Left cardiac atrium (tissue), 4 donors: ENCODE measurements around the gene SLC35B2. TPM values are rescaled to one million over a fixed set of nuclear protein-coding genes. Genes with fewer than 3 reads are reported as not detected.

Source experiments
- ATAC-seq, 2 donors: fragments of 200-7000 bp; cut with Tn5 transposase; one replicate each; pipeline ENCODE4 v1.9.1; 2020; ENCODE audit warnings: mild to moderate bottlenecking in 2 of 2, moderate library complexity in 2 of 2
- DNase-seq: peaks from one replicate; pipeline ENCODE4 v3.0.0-alpha.2; 2020
- intact Hi-C, 2 donors: fragments of 100-400 bp; cut with DNase I; formaldehyde crosslinking; loops; one replicate each; pipeline versions ENCODE4 v1.14.1 to v1.15.1; 2022 to 2023
- total RNA-seq, 2 donors: library from RNA; stranded (reverse); fragmentation: NEBNext Ultra II Directional; extraction: Animal tissue kit (Norgen Biotek cat#: 25700); gene quantifications; one replicate each; pipeline ENCODE4 v1.2.1, GENCODE V29; 2021
- donor health status: DM: no; HTN: yes; CAD: no.
- donor health status: DM: no; HTN: yes; CAD: no; lungs with severe emphysema.
- donor health status: DM: yes; HTN: yes; CAD: no.
- donor health status: Dilated cardiomyopathy.

The SLC35B2 gene
- total RNA-seq, 2 donors from 2014 or later = 23.3 to 29.9 TPM

GRCh38 chr6:44229376-44230033 lies 27.8 kb downstream of the SLC35B2 start:
- DNase-seq (no peak), ATAC-seq (peak; percentile 7 to 56)
- intact Hi-C loops = loop anchor here (10.0 kb wide), 1 partner anchor 125 kb away; no protein-coding TSS in a partner anchor

- DNase-seq (no peak), ATAC-seq (no peak)
- intact Hi-C loops = no loop called here
Measured at GRCh38 chr6:44228836-44229235, 28.5 kb downstream of the SLC35B2 start.

GRCh38 chr6:44228433-44228832 lies 28.9 kb downstream of the SLC35B2 start:
- no peak for DNase-seq
- no peak for ATAC-seq
- intact Hi-C loops = no loop called here

DNA sequence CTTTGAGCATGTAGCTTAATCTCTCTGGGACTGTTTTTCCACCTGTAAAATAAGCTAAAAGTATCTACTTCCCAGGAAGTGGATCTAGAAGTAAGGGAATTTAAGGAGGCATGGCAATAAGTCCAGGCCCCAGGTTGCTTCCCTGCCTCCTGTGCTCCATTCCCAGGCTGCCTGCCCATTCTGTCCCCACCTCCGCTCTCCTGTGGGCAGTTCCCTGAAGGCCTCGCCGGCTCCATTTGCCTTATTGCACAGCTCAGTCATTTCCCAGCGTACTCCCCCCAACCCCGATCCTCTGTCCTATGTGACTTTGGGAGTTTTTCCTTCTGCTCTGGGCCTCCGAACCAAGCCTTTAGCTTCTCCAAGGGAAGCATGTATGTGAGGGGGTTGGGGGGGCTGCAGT lies 29.3 kb downstream of the SLC35B2 start:
- intact Hi-C loops = no loop called here
- ATAC-seq (no peak), DNase-seq (no peak)

DNA sequence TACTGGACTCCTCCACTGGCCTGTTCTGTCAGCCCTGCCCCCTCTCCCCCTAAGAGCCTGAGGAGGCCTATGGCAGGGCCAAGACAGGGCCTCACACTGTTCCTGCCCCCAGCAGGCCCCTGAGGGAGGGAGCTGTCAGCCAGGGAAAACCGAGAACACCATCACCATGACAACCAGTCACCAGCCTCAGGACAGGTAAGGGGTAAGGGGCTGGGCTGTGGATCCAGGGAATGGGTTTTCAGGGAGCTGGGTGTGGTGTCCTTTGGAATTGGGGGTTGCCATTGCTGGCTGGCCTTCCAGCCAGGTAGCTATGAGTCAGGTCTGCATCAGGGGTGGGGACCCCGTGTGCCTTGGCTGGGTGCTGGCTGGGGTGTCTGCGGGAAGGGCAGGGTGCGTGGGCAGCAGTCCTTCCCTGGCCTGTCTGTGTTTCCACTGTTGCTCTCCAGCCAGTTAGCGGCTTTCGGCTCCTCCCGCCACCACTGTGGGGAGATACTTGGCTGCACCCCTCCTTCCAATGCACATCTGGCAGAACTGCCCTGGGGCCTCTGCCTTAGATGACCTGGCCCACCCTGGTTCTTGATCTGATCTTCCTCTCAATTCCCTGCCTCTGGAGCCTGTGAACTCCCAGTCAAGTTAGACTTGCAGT lies 30.1 kb downstream of the SLC35B2 start:
- no peak for DNase-seq
- peak in 1 of 2 donors; percentile 2 for ATAC-seq
- intact Hi-C loops = no loop called here

- intact Hi-C loops = no loop called here
- DNase-seq (no peak), ATAC-seq (peak; percentile 10)
Measured at GRCh38 chr6:44226368-44227147, 30.8 kb downstream of the SLC35B2 start.

GRCh38 chr6:44225579-44226325 lies 31.6 kb downstream of the SLC35B2 start:
- DNase-seq (no peak), ATAC-seq (no peak)
- intact Hi-C loops = no loop called here

DNA sequence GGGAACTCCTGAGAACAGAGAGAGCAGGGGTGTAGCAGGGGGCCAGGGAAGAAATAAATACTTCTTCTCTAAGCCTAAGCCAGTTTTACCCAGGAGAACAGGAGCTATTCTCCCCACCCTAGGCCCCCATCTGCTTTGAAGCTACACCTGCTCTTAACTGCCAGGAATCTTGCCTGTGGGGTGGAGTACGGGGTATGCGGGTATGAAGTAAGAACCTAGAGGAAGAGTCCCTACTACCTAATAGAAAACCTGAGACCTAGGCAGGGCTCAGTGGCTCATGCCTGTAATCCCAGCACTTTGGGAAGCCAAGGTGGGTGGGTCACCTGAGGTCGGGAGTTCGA lies 32.4 kb downstream of the SLC35B2 start:
- DNase-seq (no peak), ATAC-seq (no peak)
- intact Hi-C loops = no loop called here

DNA sequence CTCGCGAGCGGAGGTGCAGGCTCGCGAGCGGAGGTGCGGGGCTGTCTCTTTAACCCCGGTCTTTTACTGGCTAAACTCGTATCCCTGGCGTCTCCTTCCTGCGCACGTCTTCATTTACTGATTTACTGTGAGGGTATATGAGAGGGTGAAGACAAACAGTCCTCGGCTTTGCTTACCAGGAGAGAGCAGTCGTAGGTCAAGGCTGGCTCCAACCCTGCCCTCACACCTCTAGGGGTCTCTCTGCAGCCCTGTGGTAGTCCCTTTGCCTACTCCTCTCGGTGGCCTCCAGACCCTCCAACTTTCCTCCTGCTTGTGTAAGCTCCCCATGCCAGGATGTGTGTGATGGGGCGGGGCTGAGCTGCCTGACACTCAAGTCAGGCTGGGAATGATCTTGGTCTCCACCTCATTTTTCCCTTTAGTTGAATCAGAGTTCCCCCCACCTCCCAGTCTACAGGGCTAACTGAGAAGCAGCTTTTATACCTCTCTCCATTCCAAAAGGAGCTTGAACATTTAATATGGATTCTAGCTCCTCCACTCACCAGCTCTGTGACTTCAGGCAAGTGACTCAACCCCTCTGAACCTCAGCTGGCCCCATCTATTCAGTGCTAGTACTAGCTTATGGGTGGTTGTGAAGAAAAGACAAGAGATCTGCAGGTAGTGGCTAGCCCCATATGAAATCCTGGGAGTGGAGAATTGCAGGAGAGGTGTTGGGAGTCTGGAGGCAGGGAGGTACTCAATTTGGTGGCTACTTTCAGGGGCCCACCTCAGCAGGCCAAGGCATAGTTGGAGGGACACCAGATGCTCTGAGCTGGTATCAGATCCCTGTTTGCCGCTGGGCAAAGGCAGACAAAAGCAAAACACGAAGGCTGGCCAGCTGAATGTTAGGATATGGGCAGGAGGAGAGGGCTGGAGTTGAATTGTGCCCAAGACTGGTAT lies 33.0 kb downstream of the SLC35B2 start:
- ATAC-seq (no peak), DNase-seq (no peak)
- intact Hi-C loops = no loop called here

- intact Hi-C loops = no loop called here
Measured at GRCh38 chr6:44223319-44224028, 33.9 kb downstream of the SLC35B2 start, which contains the start of gene SLC29A1. TSS of gene SLC29A1 (plus strand) at chr6:44223595. CDS start at chr6:44227314, 3,719 bp downstream.

DNA sequence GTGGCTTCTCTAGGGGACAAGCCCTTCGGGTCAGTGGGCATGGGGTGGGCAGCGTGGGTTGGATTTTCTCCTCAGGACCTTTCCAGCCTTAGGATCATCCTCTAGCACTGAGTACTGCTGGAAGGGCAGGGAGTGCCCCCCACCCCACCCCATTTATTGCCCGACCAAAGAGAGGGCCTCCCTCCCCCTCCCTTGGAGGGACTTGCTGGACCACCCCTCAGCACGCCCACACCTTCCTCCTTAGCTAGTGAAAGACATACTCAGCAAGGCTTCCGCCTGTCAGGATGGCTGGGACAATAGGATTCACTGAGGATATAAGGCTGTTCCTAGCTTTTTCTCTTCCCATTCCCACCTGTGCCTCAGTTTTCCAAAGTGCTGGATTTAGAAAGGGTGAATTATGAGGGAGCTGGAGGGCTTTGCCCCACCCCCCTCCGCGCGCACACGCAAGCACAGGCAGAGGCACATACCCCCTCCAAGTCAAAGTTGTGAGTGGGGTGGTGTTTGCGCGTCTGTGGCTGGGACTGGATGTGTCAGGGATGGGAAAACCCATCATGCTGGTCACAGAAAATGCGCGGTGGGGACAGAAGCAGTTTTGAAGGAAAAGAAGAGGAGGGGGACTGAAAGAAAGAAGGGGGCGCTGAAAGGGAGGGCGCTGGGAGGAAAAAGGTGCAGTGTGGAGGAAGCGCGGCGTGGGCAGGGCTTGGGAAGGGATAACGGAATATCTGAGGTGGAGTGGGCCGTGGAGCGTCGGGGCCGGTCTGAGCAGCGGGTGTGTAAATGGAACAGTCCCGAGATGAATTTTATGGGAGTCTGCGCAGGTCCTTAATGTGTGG lies 34.6 kb downstream of the SLC35B2 start:
- intact Hi-C loops = no loop called here
- DNase-seq (no peak), ATAC-seq (no peak)

More at GRCh38 chr6:44223319-44224028, 33.9 kb downstream of the SLC35B2 start, which contains the start of gene SLC29A1:
- ATAC-seq (peak; percentile 39 to 49), DNase-seq (peak; percentile 81)

DNA sequence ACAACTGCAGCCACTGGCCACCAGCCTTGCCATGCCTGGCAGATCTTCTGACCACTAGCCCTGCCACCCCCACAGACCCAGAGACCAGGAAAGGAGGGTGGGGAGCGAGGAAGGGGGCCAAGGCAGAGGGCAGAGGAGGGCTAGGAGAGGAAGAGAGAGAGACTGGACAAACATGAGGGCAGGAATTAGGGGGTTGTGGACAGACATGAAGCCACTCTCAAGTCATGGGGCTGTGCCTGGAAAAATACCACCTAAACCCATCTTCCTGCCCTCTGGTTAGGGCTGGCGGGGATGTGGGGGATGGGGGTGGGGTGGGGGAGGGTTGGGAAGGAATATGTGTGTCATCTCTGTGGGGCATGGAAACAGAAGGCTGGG lies 35.4 kb downstream of the SLC35B2 start:
- no peak for DNase-seq
- ATAC-seq = no peak
- intact Hi-C loops = no loop called here

DNA sequence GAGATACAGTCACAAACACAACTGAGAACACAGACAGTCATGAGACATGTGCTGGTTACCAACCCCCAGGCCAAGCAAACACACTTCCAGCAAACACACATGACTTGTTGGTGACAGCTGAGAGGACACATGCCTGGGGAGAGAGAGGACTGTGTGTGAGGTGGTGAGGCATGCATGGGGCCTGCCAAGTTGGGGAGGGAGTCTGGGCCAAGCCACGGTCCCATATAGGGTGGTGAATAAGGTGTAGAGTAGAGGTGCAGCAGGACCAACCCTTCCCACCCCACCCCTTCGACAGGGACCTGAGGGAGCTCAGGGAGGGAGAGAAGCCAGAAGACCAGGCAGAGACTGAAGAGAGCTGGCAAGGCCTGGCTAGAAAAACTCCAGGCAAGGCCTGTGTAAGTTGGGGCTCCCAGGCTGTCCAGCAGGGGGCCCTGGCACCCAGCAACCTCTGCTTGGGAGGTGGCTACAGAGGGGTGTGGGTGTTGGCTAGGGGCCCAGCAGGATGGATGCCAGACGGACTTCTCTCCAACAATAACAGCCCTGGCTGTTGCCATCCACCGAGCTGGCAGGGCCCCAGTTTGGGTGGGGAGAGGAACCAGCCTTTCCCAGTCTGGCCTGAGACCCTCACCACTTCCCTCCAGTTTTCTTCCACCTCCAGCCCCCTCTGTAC lies 35.9 kb downstream of the SLC35B2 start:
- intact Hi-C loops = no loop called here
- ATAC-seq = peak; percentile 53 to 63
- peak; percentile 93 for DNase-seq

GRCh38 chr6:44220913-44221290 lies 36.4 kb downstream of the SLC35B2 start:
- intact Hi-C loops = no loop called here
- no peak for DNase-seq
- ATAC-seq = no peak

DNA sequence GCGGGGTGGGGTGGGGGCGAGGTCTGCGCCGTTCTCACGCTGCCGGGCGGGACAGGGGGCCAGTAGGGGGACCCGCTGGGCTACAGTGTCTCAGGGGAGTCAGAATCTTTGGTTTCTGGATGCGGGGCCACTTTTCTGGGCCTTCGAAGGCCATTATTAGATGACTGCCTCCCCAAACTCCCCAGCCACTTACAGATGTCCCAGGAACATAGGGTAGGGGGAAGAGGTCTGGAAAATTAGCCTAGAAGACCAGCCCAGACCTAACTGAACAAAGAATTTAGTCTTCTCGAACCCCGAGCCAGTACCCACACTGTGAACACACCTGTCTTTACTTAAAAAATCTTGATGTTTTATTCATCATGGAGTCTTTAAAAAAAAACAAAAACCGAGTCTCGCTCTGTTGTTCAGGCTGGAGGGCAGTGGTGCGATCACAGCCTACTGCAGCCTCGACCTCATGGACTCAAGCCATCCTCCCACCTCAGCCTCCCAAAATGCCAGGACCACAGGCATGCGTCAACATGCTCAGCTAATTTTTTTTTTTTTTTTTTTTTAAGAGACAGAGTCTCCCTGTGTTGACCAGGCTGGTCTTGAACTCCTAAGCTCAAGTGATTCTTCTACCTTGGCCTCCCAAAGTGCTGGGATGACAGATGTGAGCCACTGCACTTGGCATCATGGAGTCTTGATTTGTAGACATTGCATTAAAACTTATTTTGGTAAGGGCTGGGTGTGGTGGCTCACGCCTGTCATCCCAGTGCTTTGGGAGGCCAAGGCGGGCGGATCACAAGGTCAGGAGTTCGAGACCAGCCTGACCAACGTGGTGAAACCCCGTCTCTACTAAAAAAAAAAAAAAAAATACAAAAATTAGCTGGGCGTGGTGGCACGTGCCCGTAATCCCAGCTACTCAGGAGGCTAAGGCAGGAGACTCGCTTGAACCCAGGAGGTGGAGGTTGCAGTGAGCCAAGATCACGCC lies 37.2 kb downstream of the SLC35B2 start:
- no peak for DNase-seq
- intact Hi-C loops = loop anchor here in 1 of 2 donors (5.0 kb wide), 1 partner anchor 48 kb away; no protein-coding TSS in a partner anchor
- ATAC-seq = no peak
